OCI-LY3 (cell line): Measurements from ENCODE around the gene MEG3.

Experiments used
- CTCF ChIP-seq: fragments of 200-600, 300-600 bp; sonication (generic); IDR thresholded peaks from 2 replicates; pipeline ENCODE4 v1.5.1; 2014; ENCODE audit warnings: antibody characterized with exemption, low read length, low read depth
- EZH2phosphoT487 ChIP-seq: fragments of 200-600 bp; shearing (Covaris generic); IDR thresholded peaks from 2 replicates; pipeline ENCODE4 v1.6.1; 2018; ENCODE audit warnings: antibody characterized with exemption, mixed run types, low read depth

DNA sequence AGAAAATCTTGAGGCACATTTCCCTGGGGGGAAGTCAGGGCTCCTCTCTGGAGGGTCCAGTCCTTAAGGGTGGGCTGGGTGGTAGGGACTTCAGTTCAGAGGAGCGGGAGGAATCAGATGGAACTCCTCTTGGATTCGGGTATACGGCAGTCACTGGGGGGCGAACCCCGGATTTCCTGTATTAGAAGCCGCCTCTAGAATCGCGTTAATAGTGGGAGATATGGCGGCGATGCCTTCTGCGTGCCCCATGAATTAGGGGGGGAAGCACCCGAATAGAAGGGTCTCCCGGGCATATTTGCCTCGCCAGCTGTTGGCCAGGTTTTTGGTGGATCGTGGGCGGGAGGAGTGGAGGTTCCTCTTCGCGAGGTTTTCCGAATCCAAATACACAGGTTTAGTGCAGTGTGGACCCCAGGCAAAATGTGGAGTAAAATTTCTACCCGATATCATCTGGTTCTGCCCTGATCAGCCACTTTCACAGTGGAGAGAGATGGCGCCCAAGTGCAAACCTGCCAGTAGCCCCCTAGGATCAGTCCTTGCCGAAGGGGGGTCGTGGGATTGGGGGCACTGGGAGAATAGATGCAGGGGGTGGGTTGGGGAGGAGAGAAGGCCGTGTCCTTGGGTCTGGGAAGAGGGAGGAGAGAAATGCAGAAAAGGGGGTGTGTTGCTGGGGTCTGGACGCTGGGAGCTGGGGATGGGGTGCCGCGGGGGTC is 628 bp downstream of the MEG3 start:
- TF ChIP-seq CTCF (no peak), EZH2phosphoT487 (no peak)
